ENCODE results near the gene RNF149. TPM values are rescaled to one million over a fixed set of nuclear protein-coding genes. Genes with fewer than 3 reads are reported as not detected.

The RNF149 gene
- total and polyA plus RNA-seq, 2 experiments from 2014 or later: 38.8 to 47.6 TPM

GRCh38 chr2:101281482-101281881 is 27.0 kb downstream of the RNF149 start:
- H3K4me3 Mint-ChIP-seq: no peak overlapping the region
- no peak for TF ChIP-seq EZH2phosphoT487 (IDR thresholded peaks at IDR 0.05; ENCODE audit: unreplicated experiment)
- TF ChIP-seq NANOG (IDR thresholded peaks at IDR 0.05; ENCODE audit: borderline replicate concordance): no peak

GRCh38 chr2:101278925-101279324 is 29.6 kb downstream of the RNF149 start:
- no peaks in the 10 kb centered on the region for H3K4me1 Mint-ChIP-seq
- no peak overlapping the region for H3K27ac Mint-ChIP-seq
- Histone ChIP-seq H3K9me2 (ENCODE audit: insufficient read depth) (no peaks in the 10 kb centered on the region), H4K20me1 (replicated peaks; ENCODE audit: insufficient read depth) (peaks cover 13% of the 10 kb centered on the region; the same call in 1 of the 2 replicates), H3K79me2 (replicated peaks; ENCODE audit: insufficient read depth) (no peaks in the 10 kb centered on the region), H3K27ac (ENCODE audit: low read depth) (no peak overlapping the region), H3K4me2 (no peak overlapping the region), H3F3A (replicated peaks; ENCODE audit: low read depth) (no peaks in the 10 kb centered on the region), H3K4me1 (ENCODE audit: insufficient read depth) (no peaks in the 10 kb centered on the region), H3K27me3 (ENCODE audit: insufficient read depth) (no peaks in the 10 kb centered on the region), H3K36me3 (ENCODE audit: insufficient read depth) (peaks cover 35% of the 10 kb centered on the region), H2AFZ (no peak overlapping the region), H3K4me3 (no peak overlapping the region)
- no peaks in the 10 kb centered on the region for H3K9me3 Mint-ChIP-seq
- ATAC-seq: no peak
- no peak overlapping the region for H3K4me3 Mint-ChIP-seq
- no peak for DNase-seq (ENCODE audit: low spot score)
- peaks cover 43% of the 10 kb centered on the region for H3K36me3 Mint-ChIP-seq (ENCODE audit: low read depth)
- H3K27me3 Mint-ChIP-seq (ENCODE audit: insufficient read depth, low read depth, poor library complexity): no peaks in the 10 kb centered on the region
- TF ChIP-seq POLR2AphosphoS5 (IDR thresholded peaks at IDR 0.05; ENCODE audit: low read depth) (no peak), CREB1 (CRISPR knock-in tag; IDR thresholded peaks at IDR 0.05; ENCODE audit: low read depth) (no peak), EZH2phosphoT487 (IDR thresholded peaks at IDR 0.05; ENCODE audit: unreplicated experiment) (no peak), EZH2 (IDR thresholded peaks at IDR 0.05; ENCODE audit: low read depth, unreplicated experiment) (no peak), STAT1 (IDR thresholded peaks at IDR 0.05; ENCODE audit: unreplicated experiment) (no peak), ZNF114 (CRISPR knock-in tag; IDR thresholded peaks at IDR 0.05) (no peak), REST (IDR thresholded peaks at IDR 0.05; ENCODE audit: unreplicated experiment) (no peak), ZNF331 (CRISPR knock-in tag; IDR thresholded peaks at IDR 0.05; ENCODE audit: low read depth) (no peak), JUNB (IDR thresholded peaks at IDR 0.05; ENCODE audit: unreplicated experiment) (no peak), ZNF462 (CRISPR knock-in tag; IDR thresholded peaks at IDR 0.05) (no peak), ETS1 (IDR thresholded peaks at IDR 0.05) (no peak)

More at GRCh38 chr2:101281482-101281881, 27.0 kb downstream of the RNF149 start:
- no peak for DNase-seq (ENCODE audit: low spot score)
- no peaks in the 10 kb centered on the region for H3K79me2 ChIP-seq (replicated peaks; ENCODE audit: insufficient read depth)
- H3K36me3 ChIP-seq (ENCODE audit: insufficient read depth): peaks cover 44% of the 10 kb centered on the region
- H3K27me3 ChIP-seq (ENCODE audit: insufficient read depth): no peaks in the 10 kb centered on the region
- no peak overlapping the region for H3K4me2 ChIP-seq
- Mint-ChIP-seq H3K4me1 (no peaks in the 10 kb centered on the region), H3K27ac (no peak overlapping the region), H3K27me3 (ENCODE audit: insufficient read depth, low read depth, poor library complexity) (no peaks in the 10 kb centered on the region), H3K9me3 (no peaks in the 10 kb centered on the region), H3K36me3 (ENCODE audit: low read depth) (peaks cover 47% of the 10 kb centered on the region)
- no peaks in the 10 kb centered on the region for H3K4me1 ChIP-seq (ENCODE audit: insufficient read depth)
- peaks cover 11% of the 10 kb centered on the region; the same call in 1 of the 2 replicates for H4K20me1 ChIP-seq (replicated peaks; ENCODE audit: insufficient read depth)
- ATAC-seq: no peak
- no peaks in the 10 kb centered on the region for H3F3A ChIP-seq (replicated peaks; ENCODE audit: low read depth)
- no peaks in the 10 kb centered on the region for H3K9me2 ChIP-seq (ENCODE audit: insufficient read depth)
- no peak overlapping the region for H3K4me3 ChIP-seq
- no peak overlapping the region for H2AFZ ChIP-seq
- H3K27ac ChIP-seq (ENCODE audit: low read depth): no peak overlapping the region
